ENCODE data around the gene CEP112. TPM values are rescaled to one million over a fixed set of nuclear protein-coding genes. Genes with fewer than 3 reads are reported as not detected.

CEP112 gene
- total and polyA plus RNA-seq, 2 of the 8 experiments (the other 6 are each of a cell fraction or from before 2014, with no cell fraction given): 0.62 to 3.1 TPM

- 86% methylated on average over 4 of the region's 4 CpGs; no CpG with 5 or more reads in 1 of the 2 experiments for WGBS, 2 experiments (ENCODE audit: extremely low coverage in 1 of 2, insufficient coverage in 1 of 2, insufficient read length in 1 of 2, insufficient replicate concordance in 2 of 2, low coverage in 1 of 2, low lambda C conversion rate in 2 of 2, missing lambda C conversion rate in 1 of 2)
- Histone ChIP-seq H3K14ac (ENCODE audit: insufficient read length) (no peak overlapping the region), H3K9me3 (ENCODE audit: insufficient read depth in 2 of 2, low read depth in 1 of 2, low read length in 1 of 2) (no peaks in the 10 kb centered on the region), H3K4me2 (ENCODE audit: insufficient read depth in 1 of 2, low read depth in 2 of 2, low read length in 2 of 2) (no peak overlapping the region), H4K20me1 (replicated peaks in 1 of 2; ENCODE audit: control insufficient read depth in 1 of 2, insufficient read depth in 2 of 2, low read length in 2 of 2) (no peaks in the 10 kb centered on the region), H3K36me3 (ENCODE audit: control insufficient read depth in 2 of 4, insufficient read depth in 4 of 4, low read length in 3 of 4) (no peaks in the 10 kb centered on the region), H2AK5ac (ENCODE audit: low read depth, low read length) (no peak overlapping the region), H4K91ac (replicated peaks; ENCODE audit: insufficient read length, low read length) (no peak overlapping the region), H2BK20ac (ENCODE audit: low read length) (no peak overlapping the region), H4K8ac (ENCODE audit: extremely low read depth, insufficient read depth, low read length) (no peak overlapping the region), H2BK12ac (ENCODE audit: low read depth, low read length) (no peak overlapping the region), H3K4me1 (replicated peaks in 1 of 4; ENCODE audit: control insufficient read depth in 3 of 4, insufficient read depth in 4 of 4, low read length in 3 of 4) (no peaks in the 10 kb centered on the region), H2BK120ac (replicated peaks; ENCODE audit: low read depth, low read length) (no peak overlapping the region), H3K4me3 (ENCODE audit: extremely low read depth in 1 of 4, insufficient read depth in 2 of 4, low read depth in 3 of 4, low read length in 4 of 4) (no peak overlapping the region), H3K9ac (replicated peaks in 1 of 4; ENCODE audit: extremely low read depth in 1 of 4, low read depth in 3 of 4, low read length in 3 of 4) (no peak overlapping the region), H3K27ac (ENCODE audit: low read depth, low read length) (no peak overlapping the region), H3K23me2 (ENCODE audit: low read depth, low read length) (peaks cover 1% of the 10 kb centered on the region; the same call in 1 of the 2 replicates), H4K5ac (ENCODE audit: insufficient read length, low read depth, low read length) (no peak overlapping the region), H3K23ac (ENCODE audit: insufficient read length) (no peak overlapping the region), H2AFZ (ENCODE audit: low read length) (no peak overlapping the region), H3K4ac (replicated peaks; ENCODE audit: insufficient read length, low read depth, low read length) (no peak overlapping the region), H2BK5ac (ENCODE audit: low read depth, low read length) (no peak overlapping the region), H3K79me2 (ENCODE audit: control insufficient read depth in 1 of 2, insufficient read depth in 2 of 2, low read length in 2 of 2) (no peaks in the 10 kb centered on the region), H3K56ac (replicated peaks; ENCODE audit: insufficient read length, low read depth, low read length) (no peak overlapping the region), H2BK15ac (ENCODE audit: low read length) (no peak overlapping the region), H3K27me3 (replicated peaks in 1 of 4; ENCODE audit: control insufficient read depth in 3 of 4, extremely low read depth in 1 of 4, insufficient read depth in 3 of 4, low read length in 3 of 4) (no peaks in the 10 kb centered on the region; a peak in 3 of 7 replicates), H3K79me1 (ENCODE audit: low read depth, low read length) (no peaks in the 10 kb centered on the region), H3K18ac (ENCODE audit: extremely low read depth, low read length) (no peak overlapping the region)
- ChIA-PET CTCF (ENCODE audit: partially characterized antibody) (interaction anchor here (2.0 kb wide), 1 partner anchor 110 kb away, joined by 6 read pairs; no protein-coding TSS in a partner anchor), POLR2A (ENCODE audit: partially characterized antibody) (no interaction called here)
- DNase-seq (ENCODE audit: low read depth in 1 of 2, low spot score in 2 of 2) (no peak), FAIRE-seq (no peak)
- TF ChIP-seq TAF7 (optimal IDR thresholded peaks at IDR 0.05; ENCODE audit: borderline replicate concordance, low read depth, low read length) (no peak), JUND (IDR thresholded peaks at IDR 0.05; ENCODE audit: low read length) (no peak), RAD21 (IDR thresholded peaks at IDR 0.05 in 1 of 2, conservative IDR thresholded peaks at IDR 0.05 in 1 of 2; ENCODE audit: low read depth in 2 of 2, low read length in 2 of 2) (no peak)
Observed at GRCh38 chr17:65684631-65685030, 507.3 kb downstream of the CEP112 start.

Measured in H1 (cell line).